LNCaP clone FGC (cell line): Measurements from ENCODE around the gene ATXN7L1.

Experiments
- DNase-seq: peaks from one replicate; pipeline ENCODE4 v3.0.0-alpha.2; 2011; ENCODE audit warnings: low read depth
- H3K4me3 ChIP-seq: 2 replicates; pipeline ENCODE4 v1.5.1; 2011; ENCODE audit warnings: mild to moderate bottlenecking, low read depth, low read length, control low read depth
- TF ChIP-seq, protein P1 (sequence below): IDR thresholded peaks from 2 replicates; pipeline ENCODE4 v1.5.1; 2012; ENCODE audit warnings: mild to moderate bottlenecking; ENCODE audit not compliant: control insufficient read depth, insufficient read depth; ENCODE audit errors: extremely low read depth

The ATXN7L1 gene

DNA sequence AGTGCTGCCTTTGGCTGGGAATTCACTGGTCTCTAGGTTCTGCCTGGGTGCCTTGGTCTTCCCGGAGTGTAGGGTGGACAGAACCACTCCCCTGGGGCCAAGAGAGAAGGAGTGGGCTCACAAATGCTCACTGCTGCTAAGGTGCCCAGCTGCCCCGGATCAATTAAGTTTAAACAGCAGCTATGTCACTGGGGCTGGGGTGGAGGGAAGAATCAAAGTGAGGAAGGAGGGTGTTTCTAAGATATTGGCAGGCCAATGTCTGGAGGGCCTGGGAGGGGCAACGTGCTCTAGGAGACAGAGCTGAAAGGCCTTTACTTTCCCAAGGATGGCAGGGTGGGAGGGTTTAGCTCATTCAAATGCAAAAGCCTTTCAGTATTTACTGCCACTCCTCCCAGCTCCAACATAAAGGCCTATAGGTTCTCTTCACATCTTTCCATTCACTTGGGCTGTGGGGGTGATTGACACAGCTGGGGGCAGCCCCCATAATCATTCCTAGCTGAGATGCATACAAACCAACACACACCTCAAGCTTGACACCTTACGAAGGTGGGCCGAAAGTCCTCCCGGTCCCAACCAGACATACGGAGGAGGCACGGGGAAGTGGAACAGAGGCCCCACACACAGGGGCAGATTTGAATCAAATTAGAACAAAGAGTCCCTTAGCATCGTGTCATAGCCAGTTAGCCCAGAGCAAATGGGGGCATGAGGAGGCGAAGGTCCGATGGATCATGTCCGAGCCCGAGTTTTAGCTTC, 187.2 kb downstream of the ATXN7L1 start:
- TF ChIP-seq, protein P1, sequence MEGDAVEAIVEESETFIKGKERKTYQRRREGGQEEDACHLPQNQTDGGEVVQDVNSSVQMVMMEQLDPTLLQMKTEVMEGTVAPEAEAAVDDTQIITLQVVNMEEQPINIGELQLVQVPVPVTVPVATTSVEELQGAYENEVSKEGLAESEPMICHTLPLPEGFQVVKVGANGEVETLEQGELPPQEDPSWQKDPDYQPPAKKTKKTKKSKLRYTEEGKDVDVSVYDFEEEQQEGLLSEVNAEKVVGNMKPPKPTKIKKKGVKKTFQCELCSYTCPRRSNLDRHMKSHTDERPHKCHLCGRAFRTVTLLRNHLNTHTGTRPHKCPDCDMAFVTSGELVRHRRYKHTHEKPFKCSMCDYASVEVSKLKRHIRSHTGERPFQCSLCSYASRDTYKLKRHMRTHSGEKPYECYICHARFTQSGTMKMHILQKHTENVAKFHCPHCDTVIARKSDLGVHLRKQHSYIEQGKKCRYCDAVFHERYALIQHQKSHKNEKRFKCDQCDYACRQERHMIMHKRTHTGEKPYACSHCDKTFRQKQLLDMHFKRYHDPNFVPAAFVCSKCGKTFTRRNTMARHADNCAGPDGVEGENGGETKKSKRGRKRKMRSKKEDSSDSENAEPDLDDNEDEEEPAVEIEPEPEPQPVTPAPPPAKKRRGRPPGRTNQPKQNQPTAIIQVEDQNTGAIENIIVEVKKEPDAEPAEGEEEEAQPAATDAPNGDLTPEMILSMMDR = no peak
- no peak for DNase-seq
- H3K4me3 ChIP-seq = no peak overlapping the region

DNA sequence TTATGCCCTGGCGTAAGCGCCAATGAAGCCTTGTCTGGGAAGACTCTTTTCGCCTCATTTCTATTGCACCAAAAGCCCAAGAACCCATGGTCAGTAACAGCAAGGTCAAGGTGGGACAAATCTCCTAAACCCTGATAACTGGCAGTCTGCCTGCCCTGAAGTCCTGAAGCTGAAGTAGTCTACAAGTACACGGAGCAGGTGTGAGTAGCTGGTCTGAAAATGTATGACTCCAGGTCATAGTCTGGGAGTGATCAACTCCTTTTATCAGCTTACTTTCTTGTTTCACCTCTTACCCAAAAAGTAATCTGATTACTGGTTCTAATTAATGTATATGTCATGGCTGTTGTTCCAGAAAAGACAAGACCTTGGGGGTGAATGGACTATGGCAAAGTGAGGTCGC, 187.8 kb downstream of the ATXN7L1 start:
- no peak for DNase-seq
- TF ChIP-seq, protein P1 = no peak
- H3K4me3 ChIP-seq = no peak overlapping the region

DNA sequence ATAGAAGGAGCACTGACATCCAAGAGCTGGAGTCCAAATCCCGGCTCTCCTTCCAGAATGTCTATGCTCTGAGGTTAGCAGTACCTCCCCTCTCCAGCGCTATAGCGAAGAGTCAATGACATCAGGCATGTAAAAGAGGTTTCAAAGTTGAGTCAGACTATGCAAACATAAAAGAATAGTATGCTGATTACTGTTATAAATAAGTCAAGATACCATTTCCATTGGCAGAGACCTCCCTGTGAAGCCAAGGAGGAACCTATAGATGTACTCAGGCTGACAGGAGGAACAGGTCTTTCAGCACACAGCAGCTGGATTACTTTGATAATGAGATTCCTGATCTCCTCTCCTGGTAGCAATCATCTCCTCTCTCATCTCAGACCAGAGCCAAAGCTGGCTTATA, 191.2 kb downstream of the ATXN7L1 start:
- peak; percentile 92 for DNase-seq
- TF ChIP-seq, protein P1 = no peak
- no peak overlapping the region; the same call in 1 of the 2 replicates for H3K4me3 ChIP-seq

GRCh38 chr7:105682341-105683060, 193.9 kb downstream of the ATXN7L1 start:
- TF ChIP-seq, protein P1 = no peak
- no peak overlapping the region for H3K4me3 ChIP-seq
- DNase-seq = no peak

DNA sequence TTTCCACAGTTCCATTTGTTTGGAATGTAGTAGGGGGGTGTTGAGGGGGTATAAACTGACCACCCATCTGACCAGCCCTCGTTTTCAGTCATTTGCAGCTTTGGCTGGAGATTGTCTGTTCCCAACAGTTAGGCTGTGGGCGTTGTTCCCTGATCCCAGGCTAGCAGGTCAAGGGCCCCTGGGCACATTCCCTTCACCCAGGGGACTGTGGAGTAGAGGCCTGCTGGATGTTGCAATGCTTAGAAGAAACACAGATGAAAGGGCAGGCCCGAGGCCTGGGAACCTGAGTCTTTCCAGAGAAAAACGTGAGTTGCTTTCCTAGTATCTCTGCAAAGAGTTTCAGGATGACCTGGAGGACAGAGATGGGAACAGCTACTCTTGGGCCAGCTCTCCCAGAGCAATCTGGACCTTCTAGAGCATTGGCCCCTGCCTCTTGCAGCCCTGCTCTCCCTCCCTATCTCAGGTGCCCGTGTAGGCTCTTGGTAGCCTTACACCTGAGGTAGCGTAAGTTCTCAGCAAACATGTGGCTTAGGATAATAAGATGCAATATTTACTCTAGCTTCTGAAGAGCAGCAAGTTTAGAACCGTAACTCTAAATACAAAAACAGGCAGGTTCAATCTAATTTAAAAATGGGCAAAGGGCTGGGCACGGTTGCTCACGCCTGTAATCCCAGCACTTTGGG, 195.8 kb downstream of the ATXN7L1 start:
- H3K4me3 ChIP-seq = no peak overlapping the region
- DNase-seq = no peak
- TF ChIP-seq, protein P1 = no peak

- TF ChIP-seq, protein P1 = no peak
- no peak for DNase-seq
- H3K4me3 ChIP-seq = no peak overlapping the region
Observed at GRCh38 chr7:105678811-105679495, 197.4 kb downstream of the ATXN7L1 start.
